EH (cell line): ENCODE measurements around the gene STPG3.

Experiments
- DNase-seq: peaks from one replicate; pipeline ENCODE4 v3.0.0-alpha.2; 2015; ENCODE audit warnings: low read depth

Gene STPG3

DNA sequence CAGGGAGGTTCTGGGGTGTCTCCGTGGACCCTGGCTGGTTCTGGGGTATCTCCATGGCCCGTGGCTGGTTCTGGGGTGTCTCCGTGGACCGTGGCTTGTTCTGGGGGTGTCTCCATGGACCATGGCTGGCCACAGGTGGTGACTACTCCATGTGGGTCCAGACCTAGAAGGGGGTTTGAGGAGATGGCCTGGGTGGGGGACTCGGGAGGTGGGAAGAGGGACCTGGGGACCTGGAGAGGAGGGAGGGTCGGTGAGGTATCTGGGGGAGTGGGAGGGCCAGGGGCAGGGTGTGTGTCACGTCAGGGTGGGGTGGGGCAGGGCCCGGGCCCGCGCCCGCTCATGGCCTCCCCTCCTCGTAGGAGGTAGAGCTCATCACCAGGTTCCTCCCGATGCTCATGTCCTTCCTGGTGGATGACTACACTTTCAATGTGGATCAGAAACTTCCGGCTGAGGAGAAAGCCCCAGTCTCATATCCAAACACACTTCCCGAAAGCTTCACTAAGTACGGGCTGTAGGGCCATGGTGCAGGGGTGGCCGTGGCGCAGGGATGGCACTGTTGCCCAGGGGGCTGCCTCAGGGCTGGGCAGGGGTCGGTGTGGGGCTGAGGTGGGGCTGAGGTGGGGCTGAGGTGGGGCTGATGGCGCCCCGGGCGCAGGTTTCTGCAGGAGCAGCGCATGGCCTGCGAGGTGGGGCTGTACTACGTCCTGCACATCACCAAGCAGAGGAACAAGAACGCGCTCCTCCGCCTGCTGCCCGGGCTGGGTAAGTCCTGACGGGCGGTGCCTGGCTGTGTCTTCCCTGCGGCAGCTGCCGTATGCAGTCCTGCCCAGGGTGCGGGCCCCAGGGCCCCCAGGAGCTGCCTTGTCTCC is 15.7 kb downstream of the STPG3 start:
- no peak for DNase-seq

DNA sequence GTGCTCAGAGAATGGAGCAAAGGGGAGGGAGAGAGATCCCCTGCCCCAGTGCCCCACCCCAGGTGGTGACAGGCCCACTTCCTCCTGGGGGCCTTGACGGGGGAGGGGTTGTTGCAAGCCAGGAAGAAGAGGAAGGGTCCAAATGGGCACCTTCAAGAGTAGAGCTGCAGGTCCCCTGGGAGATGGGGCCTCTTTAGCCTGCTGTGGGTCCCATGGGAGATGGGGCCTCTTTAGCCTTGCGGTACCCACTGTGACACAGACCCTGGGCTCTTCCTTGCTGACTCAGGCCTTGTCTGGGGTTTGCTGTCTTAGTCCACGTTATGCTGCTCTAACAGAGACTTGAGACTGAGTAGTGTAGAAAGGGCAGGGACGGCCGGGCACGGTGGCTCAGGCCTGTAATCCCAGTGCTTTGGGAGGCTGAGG is 16.9 kb downstream of the STPG3 start:
- no peak for DNase-seq

- DNase-seq: no peak
These were observed 17.6 kb downstream of the STPG3 start for GRCh38 chr9:137268538-137269201.

DNA sequence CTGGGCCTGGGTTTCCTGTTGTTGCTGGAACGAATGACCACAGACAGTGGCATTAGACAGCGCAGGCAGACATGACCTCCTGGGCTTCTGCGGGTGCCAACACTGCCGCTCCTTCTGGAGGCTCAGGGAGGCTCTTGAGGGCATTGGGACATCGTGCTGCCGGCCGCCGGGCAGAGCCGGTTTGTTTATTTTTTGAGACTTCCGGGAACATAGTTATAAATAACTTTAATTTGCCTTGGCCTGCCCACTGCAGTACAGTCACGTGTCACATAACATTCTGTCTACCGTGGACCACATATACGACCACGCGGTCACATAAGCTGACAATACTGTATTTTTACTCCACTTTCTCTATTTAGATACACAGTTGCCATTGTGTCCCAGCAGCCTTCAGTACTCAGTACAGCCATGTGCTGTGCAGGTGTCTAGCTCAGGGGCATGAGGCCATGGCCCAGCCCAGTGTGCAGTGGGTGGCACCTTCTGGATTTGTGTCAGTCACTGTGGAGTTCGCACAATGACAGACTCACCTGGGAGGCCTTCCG is 18.2 kb downstream of the STPG3 start:
- peak; percentile 89 for DNase-seq

- no peak for DNase-seq
These were observed 20.0 kb downstream of the STPG3 start for GRCh38 chr9:137270929-137271695.

- DNase-seq: no peak
These were observed 20.6 kb downstream of the STPG3 start for GRCh38 chr9:137271696-137272076.

GRCh38 chr9:137272241-137273094 is 21.4 kb downstream of the STPG3 start:
- no peak for DNase-seq

GRCh38 chr9:137273095-137273490 is 22.0 kb downstream of the STPG3 start:
- no peak for DNase-seq

GRCh38 chr9:137273611-137274320 is 22.7 kb downstream of the STPG3 start:
- DNase-seq: no peak

GRCh38 chr9:137275203-137275587 is 24.1 kb downstream of the STPG3 start:
- DNase-seq: no peak

DNA sequence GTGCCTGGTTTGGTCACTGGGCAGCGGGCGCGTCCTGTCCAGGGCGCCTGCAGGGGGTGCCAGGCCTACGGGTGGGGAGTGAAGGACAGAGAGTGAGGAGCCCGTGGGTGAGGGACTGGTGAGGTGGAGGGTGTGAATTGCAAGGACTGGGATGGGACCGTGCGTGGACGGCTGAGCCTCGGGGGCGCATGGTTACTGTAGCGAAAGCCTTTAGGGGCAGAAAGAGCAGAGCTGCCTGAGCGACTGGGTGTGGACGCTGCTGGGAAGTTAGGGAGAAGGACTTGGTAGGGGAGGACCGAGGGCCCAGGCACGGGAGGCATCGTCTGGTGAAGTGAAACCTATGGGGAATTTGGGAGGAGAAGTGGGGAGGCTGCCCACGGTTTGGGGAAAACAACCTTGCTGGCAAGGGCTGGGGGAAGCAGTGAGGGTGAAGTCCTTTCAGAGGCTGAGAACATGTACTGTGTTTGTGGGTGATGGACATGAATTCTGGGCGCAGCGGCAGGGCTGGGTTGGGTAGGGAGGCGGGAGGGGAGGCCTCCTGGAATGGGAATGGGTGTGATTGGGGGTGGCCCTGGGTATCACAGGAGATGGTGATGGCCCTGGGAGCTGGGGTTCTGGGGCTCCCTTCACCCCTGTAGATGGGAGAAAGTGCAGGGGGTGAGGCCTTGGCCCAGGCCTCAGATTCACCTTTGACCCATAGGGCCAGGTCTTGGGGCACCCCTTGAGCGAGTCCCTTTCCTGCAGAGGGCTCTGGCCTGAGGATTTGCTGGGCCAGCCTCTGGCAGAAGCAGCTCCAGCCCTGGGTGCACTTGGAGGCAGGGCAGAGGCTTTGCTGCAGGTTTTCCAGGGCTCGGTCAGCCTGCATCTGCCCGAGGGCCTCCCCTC is 24.7 kb downstream of the STPG3 start:
- DNase-seq: no peak

- DNase-seq: peak; percentile 71
These were observed 25.6 kb downstream of the STPG3 start for GRCh38 chr9:137276473-137277328.

DNA sequence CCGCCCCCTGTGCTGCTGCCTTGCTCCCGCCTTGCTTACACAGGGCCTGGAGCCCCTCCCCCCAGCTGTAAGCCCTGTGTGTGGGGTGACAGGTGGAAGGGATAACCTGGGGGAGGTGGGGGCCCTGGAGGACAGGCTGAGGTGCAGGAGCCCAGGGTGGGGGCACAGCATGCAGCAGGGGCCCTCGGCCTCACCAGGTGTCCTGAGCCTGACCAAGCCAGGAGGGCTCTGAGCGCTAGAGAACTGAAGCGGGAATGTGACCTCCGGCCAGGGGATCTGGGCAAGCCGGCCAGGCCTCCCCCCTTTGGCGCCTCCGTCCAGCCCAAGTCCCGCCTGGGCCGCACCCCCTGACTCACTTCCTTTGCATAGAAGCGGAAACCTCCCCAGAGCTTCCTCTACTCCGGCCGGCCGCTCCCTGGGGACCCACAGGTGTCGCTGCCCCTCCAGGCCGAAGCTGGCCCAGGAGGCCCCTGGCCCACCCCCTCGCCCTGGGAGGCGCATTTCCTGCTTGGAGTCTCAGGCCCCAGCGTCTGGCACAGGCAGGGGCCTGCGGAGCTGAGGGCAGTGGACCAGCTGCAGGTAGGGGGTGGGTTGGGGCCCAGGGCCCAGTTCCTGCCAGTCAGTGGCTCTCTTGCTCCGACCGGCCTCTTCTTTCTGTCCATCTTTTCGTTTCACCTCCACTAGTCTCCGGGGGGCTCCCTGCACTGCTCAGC is 26.4 kb downstream of the STPG3 start, which contains the start of gene TOR4A:
TOR4A (plus strand) TSS at position 398 of the 713 bp plus-strand sequence. CDS start 964 bp downstream, outside the sequence.
- DNase-seq: peak; percentile 91

DNA sequence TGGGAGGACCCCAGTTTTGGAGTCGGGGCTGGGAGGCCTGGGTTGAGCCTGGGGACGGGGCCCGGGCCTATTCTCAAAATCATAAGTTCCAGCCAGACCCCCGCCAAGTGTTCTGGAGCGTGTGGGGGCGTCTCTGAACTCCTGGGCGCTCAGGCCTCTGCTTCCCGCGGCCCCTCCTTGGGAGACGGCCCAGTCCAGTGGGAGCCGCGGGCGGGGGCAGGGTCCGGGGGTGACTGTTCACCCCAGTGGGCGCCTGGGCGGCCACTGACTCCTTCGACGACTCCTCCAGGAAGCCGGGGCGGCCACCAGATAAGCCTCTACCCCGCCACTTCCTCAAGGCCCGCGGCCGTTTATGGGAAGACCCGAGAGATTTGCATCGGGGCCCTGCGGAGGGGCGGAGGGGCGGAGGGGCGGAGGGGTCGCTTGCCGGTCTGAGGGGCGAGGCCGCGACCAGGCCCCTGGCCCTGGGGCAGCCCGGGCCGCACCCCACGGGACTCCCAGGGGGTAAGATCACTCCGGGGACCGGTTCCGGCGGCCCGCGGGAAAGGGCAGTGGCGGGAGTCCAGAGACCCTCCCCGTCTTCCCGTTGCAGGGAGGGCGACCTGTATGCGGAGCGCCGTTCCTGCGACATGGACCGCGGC is 27.1 kb downstream of the STPG3 start:
- DNase-seq: peak; percentile 44

- no peak for DNase-seq
These were observed 27.9 kb downstream of the STPG3 start for GRCh38 chr9:137278721-137279711.
